Embryonic facial prominence (tissue), 1 donor: ENCODE measurements around the gene KATNIP.

Experiments
- DNase-seq: peaks from one replicate; pipeline ENCODE4 v3.0.0-alpha.2; 2016; ENCODE audit errors: extremely low spot score

KATNIP gene

DNA sequence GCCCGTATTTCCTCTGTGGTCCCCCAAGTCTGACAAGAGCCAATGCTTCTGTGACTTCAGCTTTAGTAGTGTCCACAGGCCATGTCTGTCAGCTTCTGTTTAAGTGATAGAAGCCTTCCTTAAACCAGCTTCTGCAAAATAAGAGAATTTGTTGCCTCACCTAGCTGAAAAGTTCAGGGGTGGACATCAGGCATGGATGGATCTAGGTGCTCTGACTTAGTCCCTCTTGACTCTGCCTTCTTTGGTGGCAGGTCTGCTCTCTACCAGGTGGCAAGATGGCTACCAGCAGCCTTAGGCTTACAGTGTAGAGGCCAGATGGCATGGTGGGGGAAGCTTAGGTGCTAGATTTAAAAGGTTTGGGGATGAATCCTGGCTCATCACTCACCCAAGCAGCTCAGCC lies 33.7 kb downstream of the KATNIP start:
- DNase-seq, result no peak

- no peak for DNase-seq
Observed at GRCh38 chr16:27585200-27585599, 35.3 kb downstream of the KATNIP start.

GRCh38 chr16:27586711-27587110 lies 36.8 kb downstream of the KATNIP start:
- no peak for DNase-seq

DNA sequence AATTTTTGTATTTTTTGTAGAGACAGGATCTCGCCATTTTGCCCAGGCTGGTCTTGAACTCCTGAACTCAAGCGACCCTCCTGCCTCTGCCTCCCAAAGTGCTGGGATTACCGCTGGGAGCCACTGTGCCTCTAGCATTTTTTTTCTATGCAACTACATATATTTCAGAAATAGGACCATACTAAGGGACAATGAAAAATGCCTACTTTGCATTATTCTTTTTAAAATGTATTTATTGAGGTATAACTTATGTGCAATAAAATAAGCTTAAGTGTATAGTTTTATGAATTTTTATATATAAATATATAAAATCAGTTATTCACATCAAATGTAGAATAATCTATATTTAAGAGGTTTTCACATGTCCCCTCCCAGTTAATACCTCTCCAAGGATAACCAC lies 38.1 kb downstream of the KATNIP start:
- DNase-seq, result no peak

GRCh38 chr16:27591837-27592236 lies 41.9 kb downstream of the KATNIP start:
- DNase-seq, result no peak

DNA sequence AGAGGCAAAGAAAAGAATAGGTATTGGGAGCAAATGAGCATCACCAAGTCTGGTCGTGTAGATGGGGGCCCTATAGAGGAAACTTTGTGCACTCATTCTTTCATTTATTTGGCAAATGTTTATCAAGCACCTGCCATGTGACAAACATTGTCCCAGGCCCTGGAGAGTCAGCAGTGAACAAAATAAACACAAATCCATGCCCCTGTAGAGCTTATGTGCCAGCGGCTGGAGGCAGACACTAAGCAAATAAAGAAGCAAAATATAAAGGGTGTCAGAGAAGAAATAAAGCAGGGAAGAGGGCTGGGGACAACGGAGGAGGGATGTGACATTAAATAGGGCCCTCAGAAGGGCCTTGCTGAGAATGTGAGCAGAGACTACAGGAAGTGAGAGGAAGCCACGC lies 45.5 kb downstream of the KATNIP start:
- DNase-seq, result no peak

- DNase-seq, result no peak
Observed at GRCh38 chr16:27595993-27596392, 46.0 kb downstream of the KATNIP start.

DNA sequence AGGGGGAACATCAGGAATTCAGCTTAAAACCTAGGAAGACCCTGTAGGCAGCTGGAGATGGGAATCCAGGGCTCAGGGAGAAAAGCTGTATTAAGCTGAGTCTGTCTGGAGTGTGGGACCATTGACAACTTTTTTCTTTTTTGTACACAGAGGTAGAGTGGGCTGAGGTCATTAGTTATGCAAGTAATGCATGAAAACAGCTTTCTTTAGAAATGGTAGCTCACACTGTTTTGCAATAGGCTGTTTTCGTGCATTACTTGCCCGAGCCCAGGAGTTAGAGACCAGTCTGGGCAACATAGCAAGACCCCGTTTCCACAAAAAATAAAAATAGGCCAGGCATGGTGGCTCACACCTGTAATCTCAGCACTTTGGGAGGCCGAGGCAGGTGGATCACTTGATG lies 46.5 kb downstream of the KATNIP start:
- DNase-seq, result no peak

DNA sequence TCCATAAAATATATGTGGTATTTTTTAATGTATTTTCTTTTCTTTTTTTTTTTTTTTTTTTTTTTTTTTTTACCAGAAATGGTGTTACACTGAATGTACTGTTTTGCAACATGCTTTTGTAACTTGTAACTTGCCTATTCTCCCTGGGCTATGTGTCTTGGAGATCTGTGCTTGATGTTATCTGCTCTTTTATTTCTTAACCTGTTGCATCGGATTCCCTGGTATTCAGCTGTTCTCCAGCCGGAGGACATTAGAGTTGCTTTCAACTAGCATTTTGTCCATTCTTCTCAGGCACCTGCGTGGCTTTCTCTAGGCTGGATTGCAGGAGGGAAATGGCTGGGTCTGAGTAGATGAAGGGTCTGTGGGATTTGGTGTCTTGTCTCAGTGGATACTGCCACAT lies 47.4 kb downstream of the KATNIP start:
- DNase-seq, result no peak

- no peak for DNase-seq
Observed at GRCh38 chr16:27598220-27598619, 48.3 kb downstream of the KATNIP start.

DNA sequence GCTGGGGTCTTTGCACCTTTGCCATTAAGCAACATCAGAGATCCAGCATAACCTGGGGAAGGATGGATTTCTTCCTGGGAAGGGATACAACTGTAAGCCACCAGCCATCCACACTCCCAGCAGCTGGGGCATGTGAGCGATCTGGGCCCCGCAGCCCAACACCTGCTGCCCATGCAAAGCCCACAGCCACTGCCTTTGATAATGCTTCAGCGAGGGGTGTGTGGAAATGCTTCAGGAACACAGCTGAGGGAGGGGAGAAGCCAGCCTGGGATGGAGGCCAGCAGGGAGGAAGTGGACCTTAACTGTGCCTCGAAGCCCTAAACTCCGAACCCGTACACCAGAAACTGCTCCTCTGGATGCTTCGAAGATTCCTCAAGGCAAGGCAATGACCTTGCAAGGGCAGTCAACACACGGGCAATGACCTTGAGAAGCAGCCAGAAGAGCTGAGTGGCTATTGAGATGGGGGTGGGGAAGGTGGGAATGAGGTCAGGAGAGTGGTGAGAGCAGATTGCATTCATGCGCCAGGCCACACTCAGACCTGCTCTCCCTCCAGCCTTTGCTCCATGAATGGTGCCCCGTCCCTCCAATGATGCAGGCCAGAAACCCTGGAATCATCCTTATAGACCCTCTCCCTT lies 49.1 kb downstream of the KATNIP start:
- DNase-seq, result no peak

- DNase-seq, result no peak
Observed at GRCh38 chr16:27599606-27600005, 49.7 kb downstream of the KATNIP start.
